ENCODE measurements around the gene CCHCR1. TPM values are rescaled to one million over a fixed set of nuclear protein-coding genes. Genes with fewer than 3 reads are reported as not detected.

CCHCR1 gene
- total and polyA plus RNA-seq, 2 of the 8 experiments (the other 6 are each of a cell fraction or from before 2014, with no cell fraction given): 20.9 to 38.0 TPM

DNA sequence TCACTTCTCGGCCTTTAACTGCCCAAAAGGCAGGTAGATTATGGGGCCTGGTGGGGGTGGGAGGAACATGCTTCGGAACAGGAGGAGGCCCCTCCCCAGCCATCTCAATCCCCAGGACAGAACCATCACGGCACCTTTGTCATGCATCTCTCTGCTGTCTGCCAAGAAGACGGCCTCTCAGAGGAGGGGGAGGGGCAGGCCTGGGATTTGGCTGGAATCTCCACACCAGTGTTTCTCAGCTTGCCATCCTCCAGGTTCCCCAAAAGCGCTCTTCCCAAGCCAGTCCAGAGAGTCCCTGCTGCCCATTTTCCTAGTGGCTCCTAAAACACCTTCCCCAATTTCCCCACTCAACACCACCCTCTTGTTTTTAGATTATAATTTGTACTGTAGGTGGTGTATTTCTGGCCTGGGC lies 15.4 kb upstream of the CCHCR1 start (continued):
- TF ChIP-seq, protein P1, sequence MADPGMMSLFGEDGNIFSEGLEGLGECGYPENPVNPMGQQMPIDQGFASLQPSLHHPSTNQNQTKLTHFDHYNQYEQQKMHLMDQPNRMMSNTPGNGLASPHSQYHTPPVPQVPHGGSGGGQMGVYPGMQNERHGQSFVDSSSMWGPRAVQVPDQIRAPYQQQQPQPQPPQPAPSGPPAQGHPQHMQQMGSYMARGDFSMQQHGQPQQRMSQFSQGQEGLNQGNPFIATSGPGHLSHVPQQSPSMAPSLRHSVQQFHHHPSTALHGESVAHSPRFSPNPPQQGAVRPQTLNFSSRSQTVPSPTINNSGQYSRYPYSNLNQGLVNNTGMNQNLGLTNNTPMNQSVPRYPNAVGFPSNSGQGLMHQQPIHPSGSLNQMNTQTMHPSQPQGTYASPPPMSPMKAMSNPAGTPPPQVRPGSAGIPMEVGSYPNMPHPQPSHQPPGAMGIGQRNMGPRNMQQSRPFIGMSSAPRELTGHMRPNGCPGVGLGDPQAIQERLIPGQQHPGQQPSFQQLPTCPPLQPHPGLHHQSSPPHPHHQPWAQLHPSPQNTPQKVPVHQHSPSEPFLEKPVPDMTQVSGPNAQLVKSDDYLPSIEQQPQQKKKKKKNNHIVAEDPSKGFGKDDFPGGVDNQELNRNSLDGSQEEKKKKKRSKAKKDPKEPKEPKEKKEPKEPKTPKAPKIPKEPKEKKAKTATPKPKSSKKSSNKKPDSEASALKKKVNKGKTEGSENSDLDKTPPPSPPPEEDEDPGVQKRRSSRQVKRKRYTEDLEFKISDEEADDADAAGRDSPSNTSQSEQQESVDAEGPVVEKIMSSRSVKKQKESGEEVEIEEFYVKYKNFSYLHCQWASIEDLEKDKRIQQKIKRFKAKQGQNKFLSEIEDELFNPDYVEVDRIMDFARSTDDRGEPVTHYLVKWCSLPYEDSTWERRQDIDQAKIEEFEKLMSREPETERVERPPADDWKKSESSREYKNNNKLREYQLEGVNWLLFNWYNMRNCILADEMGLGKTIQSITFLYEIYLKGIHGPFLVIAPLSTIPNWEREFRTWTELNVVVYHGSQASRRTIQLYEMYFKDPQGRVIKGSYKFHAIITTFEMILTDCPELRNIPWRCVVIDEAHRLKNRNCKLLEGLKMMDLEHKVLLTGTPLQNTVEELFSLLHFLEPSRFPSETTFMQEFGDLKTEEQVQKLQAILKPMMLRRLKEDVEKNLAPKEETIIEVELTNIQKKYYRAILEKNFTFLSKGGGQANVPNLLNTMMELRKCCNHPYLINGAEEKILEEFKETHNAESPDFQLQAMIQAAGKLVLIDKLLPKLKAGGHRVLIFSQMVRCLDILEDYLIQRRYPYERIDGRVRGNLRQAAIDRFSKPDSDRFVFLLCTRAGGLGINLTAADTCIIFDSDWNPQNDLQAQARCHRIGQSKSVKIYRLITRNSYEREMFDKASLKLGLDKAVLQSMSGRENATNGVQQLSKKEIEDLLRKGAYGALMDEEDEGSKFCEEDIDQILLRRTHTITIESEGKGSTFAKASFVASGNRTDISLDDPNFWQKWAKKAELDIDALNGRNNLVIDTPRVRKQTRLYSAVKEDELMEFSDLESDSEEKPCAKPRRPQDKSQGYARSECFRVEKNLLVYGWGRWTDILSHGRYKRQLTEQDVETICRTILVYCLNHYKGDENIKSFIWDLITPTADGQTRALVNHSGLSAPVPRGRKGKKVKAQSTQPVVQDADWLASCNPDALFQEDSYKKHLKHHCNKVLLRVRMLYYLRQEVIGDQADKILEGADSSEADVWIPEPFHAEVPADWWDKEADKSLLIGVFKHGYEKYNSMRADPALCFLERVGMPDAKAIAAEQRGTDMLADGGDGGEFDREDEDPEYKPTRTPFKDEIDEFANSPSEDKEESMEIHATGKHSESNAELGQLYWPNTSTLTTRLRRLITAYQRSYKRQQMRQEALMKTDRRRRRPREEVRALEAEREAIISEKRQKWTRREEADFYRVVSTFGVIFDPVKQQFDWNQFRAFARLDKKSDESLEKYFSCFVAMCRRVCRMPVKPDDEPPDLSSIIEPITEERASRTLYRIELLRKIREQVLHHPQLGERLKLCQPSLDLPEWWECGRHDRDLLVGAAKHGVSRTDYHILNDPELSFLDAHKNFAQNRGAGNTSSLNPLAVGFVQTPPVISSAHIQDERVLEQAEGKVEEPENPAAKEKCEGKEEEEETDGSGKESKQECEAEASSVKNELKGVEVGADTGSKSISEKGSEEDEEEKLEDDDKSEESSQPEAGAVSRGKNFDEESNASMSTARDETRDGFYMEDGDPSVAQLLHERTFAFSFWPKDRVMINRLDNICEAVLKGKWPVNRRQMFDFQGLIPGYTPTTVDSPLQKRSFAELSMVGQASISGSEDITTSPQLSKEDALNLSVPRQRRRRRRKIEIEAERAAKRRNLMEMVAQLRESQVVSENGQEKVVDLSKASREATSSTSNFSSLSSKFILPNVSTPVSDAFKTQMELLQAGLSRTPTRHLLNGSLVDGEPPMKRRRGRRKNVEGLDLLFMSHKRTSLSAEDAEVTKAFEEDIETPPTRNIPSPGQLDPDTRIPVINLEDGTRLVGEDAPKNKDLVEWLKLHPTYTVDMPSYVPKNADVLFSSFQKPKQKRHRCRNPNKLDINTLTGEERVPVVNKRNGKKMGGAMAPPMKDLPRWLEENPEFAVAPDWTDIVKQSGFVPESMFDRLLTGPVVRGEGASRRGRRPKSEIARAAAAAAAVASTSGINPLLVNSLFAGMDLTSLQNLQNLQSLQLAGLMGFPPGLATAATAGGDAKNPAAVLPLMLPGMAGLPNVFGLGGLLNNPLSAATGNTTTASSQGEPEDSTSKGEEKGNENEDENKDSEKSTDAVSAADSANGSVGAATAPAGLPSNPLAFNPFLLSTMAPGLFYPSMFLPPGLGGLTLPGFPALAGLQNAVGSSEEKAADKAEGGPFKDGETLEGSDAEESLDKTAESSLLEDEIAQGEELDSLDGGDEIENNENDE (IDR thresholded peaks at IDR 0.05; ENCODE audit: insufficient replicate concordance, low read length): no peak
- TF ChIP-seq YY1 (IDR thresholded peaks at IDR 0.05; ENCODE audit: low read depth, low read length): peak; percentile 60; the same call in 1 of the 2 replicates
- TF ChIP-seq, protein P2, sequence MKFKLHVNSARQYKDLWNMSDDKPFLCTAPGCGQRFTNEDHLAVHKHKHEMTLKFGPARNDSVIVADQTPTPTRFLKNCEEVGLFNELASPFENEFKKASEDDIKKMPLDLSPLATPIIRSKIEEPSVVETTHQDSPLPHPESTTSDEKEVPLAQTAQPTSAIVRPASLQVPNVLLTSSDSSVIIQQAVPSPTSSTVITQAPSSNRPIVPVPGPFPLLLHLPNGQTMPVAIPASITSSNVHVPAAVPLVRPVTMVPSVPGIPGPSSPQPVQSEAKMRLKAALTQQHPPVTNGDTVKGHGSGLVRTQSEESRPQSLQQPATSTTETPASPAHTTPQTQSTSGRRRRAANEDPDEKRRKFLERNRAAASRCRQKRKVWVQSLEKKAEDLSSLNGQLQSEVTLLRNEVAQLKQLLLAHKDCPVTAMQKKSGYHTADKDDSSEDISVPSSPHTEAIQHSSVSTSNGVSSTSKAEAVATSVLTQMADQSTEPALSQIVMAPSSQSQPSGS (IDR thresholded peaks at IDR 0.05; ENCODE audit: low read length): peak; percentile 61; the same call in 1 of the 2 replicates
- TF ChIP-seq, protein P3, sequence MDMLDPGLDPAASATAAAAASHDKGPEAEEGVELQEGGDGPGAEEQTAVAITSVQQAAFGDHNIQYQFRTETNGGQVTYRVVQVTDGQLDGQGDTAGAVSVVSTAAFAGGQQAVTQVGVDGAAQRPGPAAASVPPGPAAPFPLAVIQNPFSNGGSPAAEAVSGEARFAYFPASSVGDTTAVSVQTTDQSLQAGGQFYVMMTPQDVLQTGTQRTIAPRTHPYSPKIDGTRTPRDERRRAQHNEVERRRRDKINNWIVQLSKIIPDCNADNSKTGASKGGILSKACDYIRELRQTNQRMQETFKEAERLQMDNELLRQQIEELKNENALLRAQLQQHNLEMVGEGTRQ (IDR thresholded peaks at IDR 0.05; ENCODE audit: low read length): no peak
- no peak for TF ChIP-seq PHF8 (conservative IDR thresholded peaks at IDR 0.05; ENCODE audit: low read depth, low read length)
- TF ChIP-seq GABPA (IDR thresholded peaks at IDR 0.05; ENCODE audit: borderline replicate concordance, insufficient read depth, low read length): no peak
- peak in 1 of 2 experiments; percentile 89; a peak in 1 of 3 replicates for TF ChIP-seq EP300 (IDR thresholded peaks at IDR 0.05; ENCODE audit: borderline replicate concordance in 1 of 2, low read depth in 2 of 2, low read length in 2 of 2)
- TF ChIP-seq POU5F1 (IDR thresholded peaks at IDR 0.05; ENCODE audit: low read depth, low read length): peak; percentile 96
